ENCODE measurements around the gene PIP5K1B.

Gene PIP5K1B

DNA sequence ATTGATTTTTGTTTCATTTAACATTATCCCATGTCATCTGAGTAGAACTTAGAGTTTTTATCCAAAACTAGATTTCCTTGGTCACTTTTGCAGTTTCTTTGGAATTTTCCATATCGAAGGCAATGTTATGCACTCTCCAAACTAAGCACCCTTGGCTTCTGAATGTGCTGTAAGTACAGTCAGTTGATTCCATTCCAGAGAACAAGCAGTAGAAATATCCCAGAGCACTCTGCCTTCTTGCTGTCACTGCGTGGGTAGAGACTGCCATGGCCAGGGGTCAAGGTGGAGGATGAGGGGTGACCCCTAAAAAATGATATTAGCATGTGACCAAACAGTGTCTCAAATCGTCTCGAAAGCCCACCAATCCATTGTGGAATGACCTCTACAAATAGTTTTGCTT, 36.2 kb downstream of the PIP5K1B start:
- DNase-seq: no peak

- no peak for DNase-seq
Measured at GRCh38 chr9:68741704-68742332, 36.8 kb downstream of the PIP5K1B start.

DNA sequence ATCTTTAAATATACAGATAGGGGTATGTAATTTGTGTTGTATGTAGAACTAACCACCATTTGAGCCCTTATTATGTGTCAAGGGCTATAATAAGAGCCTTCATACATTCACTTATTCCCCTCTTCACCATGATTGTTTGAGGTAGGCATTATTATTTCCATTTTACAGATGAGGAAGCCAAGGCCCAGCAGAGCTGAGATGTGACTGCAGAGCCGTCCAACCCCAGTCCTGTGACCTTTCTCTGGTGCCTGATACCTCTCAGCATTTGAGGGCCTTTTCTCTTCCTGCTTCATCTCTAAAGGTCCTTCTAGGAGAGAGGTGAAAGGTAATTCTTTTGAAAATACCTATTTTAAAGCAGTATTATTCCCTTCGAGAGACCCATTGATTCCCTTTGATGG, 37.3 kb downstream of the PIP5K1B start:
- DNase-seq: no peak

GRCh38 chr9:68744426-68744825, 39.4 kb downstream of the PIP5K1B start:
- no peak for DNase-seq

GRCh38 chr9:68746525-68746924, 41.5 kb downstream of the PIP5K1B start:
- DNase-seq: no peak

DNA sequence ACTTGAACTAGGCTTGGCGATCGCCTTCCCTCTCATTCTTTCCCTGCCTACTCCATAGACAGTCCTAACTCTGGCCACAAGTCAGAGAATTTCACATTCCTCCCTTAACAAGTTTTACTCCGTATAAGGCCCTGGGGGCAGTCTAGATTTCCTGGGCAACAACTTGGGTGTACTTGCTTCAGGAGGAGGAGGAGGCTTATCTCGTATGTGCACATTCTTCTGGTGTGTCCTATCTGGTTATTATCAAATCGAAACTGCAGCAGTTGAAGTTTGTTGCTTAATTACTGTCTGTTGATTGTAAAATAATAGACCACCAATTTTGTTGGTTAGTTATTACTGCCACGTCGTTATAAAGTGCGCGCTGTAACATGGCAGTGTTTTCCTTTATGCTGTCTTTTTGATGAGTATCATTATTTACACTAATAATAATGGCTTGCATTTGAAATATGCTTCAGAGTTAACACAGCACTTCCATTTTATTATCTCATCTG, 42.0 kb downstream of the PIP5K1B start:
- DNase-seq: no peak

DNA sequence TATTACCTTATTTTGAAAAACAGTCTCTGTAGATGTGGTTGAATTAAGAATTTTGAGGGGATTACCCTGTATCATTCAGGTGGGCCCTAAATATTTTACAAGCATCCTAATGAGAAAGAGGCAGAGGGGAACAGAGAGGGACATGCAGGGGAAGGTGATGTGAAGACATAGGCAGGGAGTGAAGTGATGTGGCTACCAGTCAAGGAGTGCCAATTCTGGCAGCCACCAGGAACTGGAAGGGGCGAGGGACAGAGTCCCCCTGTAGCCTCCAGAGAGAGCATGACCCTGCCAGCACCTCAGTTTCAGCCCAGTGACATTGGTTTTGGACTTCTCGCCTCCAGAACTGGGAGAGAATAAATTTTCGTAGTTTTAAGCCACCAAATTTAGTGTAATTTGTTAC, 44.1 kb downstream of the PIP5K1B start:
- DNase-seq: no peak

DNA sequence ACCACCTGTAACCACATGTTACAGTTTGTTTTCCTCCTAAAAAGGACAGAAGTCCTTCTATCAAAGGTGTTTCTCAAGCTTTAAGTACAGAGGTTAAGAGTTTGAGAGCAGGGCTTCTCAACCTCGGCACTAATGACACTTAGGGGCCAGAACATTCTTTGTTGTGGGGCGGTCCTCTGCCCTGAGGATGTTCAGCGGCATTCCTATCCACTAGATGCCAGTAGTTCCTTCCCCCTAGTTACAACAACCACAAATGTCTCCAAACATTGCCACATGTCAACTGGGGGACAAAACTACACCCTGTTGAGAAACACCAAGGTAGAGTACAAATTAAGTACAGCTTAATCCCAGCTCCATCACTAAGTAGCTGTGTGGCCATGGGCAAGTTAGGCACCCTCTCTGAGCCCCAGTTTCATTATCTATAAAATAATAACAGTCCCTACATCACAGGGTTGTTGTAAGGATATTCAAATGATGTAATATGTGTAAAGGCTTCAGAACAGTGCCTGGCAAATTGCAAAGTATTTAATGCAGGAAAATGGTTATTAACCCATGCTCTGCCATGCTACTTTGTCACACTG, 44.6 kb downstream of the PIP5K1B start:
- DNase-seq: no peak

DNA sequence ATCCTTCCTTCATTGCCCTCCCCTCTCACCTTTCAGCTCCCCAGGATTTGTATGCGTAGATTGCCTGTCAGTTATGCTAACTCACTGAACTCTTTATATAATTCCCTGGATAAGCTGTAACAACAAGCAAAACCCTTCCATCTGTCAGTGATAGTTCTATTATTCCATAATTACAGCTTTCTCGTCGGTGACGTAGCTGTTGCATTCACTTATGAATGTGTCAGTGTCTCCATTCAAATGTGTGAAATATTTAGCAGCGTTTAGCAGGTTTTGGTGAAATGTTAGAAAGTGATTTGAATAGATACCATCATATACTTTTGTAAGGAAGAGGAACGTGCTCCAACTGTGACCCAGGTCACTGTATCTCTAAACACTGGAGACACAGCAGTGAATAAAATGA, 45.2 kb downstream of the PIP5K1B start:
- DNase-seq: no peak

DNA sequence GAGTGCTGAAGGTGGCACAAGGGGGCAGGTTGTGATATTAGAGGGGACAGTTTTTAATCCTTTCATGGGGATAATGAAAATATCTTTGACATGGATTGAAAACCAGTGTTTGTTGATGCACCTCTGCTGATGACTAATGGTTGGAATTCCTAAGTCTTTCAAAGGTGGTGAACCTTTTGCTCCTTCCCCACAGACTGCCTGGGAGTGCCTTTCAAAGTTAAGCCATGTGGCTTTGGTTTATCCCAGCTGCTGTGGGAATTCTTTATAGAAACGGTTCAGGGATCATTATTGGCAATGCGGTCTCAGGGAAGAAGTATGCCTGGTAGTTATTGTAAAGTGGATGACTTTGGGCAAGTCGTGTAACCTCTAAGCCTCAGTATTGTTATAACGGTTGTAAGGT, 45.7 kb downstream of the PIP5K1B start:
- DNase-seq: no peak

DNA sequence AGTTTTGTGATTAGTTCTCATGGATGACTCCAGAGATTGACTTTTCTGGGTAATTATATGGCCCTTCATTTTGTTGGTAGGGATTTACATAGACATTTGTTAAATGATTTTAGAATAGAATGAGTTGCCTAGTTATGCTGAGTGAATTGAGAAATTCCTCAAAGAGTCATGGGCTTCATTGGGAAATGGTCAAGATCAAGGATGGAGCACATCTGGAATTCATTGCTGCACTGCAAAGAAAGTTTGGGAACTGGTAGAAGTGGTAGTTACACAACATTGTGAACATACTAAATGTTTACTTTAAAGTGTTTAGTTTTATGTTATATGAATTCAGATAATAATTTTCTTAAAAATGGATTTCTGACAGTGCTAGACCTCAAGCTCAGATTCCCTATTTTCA, 46.5 kb downstream of the PIP5K1B start:
- DNase-seq: no peak

- DNase-seq: no peak
Measured at GRCh38 chr9:68755051-68755450, 50.0 kb downstream of the PIP5K1B start.

- no peak for DNase-seq
Measured at GRCh38 chr9:68755752-68756151, 50.7 kb downstream of the PIP5K1B start.

- no peak for DNase-seq
Measured at GRCh38 chr9:68759981-68760673, 55.1 kb downstream of the PIP5K1B start.

GRCh38 chr9:68760674-68761333, 55.8 kb downstream of the PIP5K1B start:
- DNase-seq: no peak

DNA sequence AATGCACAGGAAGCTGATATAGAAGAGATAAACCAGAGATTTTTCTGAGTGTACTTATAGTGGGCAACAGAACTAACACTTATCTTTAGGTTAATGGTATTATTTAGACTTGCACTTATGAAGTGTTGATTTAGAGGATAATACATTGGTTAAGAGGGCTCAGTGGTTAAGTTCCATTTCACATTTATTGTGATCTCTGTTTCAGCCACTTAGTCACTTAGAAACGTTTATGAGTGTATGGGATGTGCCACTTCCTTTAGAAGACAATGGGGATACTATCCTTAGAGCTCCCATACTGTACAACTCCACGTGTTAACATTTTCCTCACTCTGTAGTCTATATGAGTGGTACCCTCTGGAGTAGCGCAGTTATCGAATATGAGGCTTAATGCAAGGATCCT, 57.5 kb downstream of the PIP5K1B start:
- no peak for DNase-seq

- DNase-seq: no peak
Measured at GRCh38 chr9:68763104-68763503, 58.1 kb downstream of the PIP5K1B start.

- DNase-seq: no peak
Measured at GRCh38 chr9:68768619-68769018, 63.6 kb downstream of the PIP5K1B start.

- no peak for DNase-seq
Measured at GRCh38 chr9:68769852-68770251, 64.8 kb downstream of the PIP5K1B start.

DNA sequence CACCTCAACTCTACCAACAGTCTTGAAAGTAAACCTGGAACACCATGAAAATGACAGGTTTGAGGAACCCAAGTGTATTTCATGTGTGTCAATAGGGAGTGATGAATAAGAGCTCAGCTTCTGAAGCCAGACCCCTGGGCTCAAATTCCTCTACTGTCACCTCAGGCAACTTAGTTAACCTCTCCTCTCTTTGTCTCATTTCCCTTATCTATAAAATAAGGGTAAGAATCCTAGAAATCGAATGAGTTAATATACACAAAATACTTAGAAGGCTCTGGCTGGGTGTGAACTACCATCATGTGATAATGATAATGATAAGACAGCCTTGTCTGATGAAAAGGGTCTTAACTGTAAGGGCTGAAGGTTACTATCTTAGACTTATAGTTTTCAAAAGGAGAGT, 66.3 kb downstream of the PIP5K1B start:
- DNase-seq: no peak

DNA sequence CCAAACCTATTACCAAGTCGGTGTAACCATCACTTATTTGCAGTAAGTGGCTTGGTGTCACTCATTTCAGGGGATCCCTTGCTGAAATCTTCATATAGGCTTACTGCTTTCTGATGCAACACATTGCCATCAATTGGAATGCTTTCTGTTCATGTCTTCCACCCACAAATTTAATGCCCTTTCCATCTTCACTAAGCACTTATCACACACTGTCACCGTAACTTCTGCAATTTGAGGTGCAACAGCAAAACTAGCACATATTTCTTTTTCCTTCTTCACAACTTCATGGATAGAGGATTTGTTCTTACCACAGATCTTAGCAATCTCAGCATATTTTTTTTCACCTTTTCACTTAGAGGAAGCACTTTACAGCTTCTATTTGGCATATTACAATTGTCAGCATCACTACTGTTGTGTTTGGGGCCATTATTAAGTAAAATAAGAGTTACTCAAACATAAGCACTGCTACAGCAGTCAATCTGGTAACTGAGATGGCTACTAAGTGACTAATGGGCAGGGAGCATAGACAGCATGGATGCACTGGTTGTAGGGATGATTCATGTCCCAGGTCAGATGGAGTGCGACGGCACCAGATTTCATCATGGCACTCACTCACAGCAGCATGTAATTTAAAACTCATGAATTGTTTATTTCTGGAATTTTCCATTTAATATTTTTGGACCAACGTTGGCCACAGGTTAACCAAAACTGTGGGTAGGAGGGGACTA, 70.1 kb downstream of the PIP5K1B start:
- DNase-seq: no peak

DNA sequence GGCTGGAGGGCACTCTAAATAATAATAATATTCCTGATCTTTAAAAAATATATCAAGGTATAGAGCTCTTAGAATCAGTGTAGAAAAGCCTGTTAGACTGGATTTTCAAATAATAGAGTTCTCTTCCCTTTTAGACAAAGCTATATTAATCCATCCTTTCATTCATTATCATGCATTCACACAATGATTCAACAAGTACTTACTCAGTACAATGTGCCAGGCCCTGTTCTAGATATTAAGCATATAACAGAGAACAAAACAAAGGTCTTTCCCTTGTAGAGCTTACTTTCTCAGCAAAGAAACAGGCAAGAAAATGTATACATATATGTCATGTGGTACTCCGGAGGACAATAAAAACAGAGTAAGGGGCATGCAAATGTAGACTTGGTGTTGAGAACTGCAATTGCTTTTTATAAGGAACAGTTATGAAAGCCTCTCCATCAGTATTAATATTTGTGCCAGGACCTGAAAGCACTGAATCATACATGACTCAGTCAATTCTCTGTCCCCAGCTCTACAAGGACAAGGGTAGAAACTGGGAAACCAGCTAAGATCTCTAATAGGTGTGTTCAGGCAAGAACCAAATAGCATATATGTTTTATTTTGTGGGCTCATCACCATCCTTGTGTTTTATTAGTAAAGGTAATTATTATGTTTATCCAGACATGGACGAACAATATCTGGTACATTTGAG, 72.2 kb downstream of the PIP5K1B start:
- no peak for DNase-seq

DNA sequence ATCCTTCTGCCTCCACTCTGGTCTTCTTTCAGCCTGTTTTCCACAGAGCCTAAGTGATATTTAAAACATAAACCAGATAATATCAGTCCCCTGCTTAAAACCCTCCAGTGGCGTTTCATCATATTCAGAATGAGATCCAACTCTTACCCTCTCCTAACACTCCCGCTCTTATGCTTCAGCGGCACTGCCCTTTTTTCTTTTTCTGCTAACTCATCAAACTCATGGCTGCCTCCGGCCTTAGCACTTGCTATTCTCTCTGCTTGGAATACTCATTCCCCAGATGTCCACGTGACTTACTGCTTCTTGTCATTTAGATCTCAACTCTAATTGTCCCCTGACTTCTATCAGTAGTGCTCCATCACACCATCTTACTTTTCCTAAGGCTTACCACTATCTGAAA, 73.6 kb downstream of the PIP5K1B start:
- no peak for DNase-seq
